Measurements from ENCODE around the gene CDK8.

DNA sequence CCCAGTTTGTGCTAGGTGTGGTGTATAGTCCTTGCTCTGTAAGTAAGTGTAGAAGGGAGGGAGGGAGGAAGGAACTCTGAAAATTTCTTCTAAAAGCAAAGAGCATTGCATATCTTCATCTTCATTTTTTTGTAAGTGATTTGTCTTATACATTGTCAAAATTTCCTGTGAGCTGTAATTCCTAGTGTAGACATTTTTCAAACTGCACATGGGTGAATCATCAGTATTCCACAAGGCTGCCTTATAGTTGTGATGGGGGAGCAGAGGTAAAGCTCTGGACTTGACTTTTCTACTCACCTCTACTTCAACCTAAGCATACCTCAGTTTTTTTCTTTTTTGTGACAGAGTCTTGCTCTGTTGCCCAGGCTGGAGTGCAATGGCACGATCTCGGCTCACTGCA, 86.9 kb downstream of the CDK8 start:
- TF ChIP-seq, protein P1, sequence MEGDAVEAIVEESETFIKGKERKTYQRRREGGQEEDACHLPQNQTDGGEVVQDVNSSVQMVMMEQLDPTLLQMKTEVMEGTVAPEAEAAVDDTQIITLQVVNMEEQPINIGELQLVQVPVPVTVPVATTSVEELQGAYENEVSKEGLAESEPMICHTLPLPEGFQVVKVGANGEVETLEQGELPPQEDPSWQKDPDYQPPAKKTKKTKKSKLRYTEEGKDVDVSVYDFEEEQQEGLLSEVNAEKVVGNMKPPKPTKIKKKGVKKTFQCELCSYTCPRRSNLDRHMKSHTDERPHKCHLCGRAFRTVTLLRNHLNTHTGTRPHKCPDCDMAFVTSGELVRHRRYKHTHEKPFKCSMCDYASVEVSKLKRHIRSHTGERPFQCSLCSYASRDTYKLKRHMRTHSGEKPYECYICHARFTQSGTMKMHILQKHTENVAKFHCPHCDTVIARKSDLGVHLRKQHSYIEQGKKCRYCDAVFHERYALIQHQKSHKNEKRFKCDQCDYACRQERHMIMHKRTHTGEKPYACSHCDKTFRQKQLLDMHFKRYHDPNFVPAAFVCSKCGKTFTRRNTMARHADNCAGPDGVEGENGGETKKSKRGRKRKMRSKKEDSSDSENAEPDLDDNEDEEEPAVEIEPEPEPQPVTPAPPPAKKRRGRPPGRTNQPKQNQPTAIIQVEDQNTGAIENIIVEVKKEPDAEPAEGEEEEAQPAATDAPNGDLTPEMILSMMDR (IDR thresholded peaks at IDR 0.05), result no peak
- TF ChIP-seq EP300 (IDR thresholded peaks at IDR 0.05), result no peak

Measured in tibial nerve (tissue), 4 donors.